Natural killer cell treated with Interleukin-12 subunit alpha and Interleukin-12 subunit beta and Interleukin-15 and Interleukin-18, amount 100 ng/mL, for 72 hours (primary cell): Measurements from ENCODE around the gene SKA3. TPM values are rescaled to one million over a fixed set of nuclear protein-coding genes. Genes with fewer than 3 reads are reported as not detected.
A peak's percentile ranks its signal among the peaks of the same experiment; 100 is the strongest.
"Not testable (repeated sequence)": the region's sequence is repeated elsewhere in the genome, so short reads cannot be mapped to it uniquely, and the experiment has no call there.

Experiments used
- ATAC-seq, 2 donors: fragments of 150-1000 bp; cut with Tn5 transposase in 1 of 2; sonication (Bioruptor Pico), chemical (Tn5 transposase) in 1 of 2; 2 replicates each; pipeline ENCODE4 v1.10.0; 2021
- DNase-seq: peaks from one replicate; pipeline ENCODE4 v3.0.0; 2022; ENCODE audit warnings: low spot score
- H3K27ac Mint-ChIP-seq, 2 donors: 1 replicate in 1 of 2; 2 replicates in 1 of 2; pipeline ENCODE4 v1.8.0; 2022; ENCODE audit warnings: mixed read lengths in 2 of 2, mild to moderate bottlenecking in 1 of 2, moderate library complexity in 1 of 2
- H3K27me3 Mint-ChIP-seq, 2 donors: 1 replicate in 1 of 2; 2 replicates in 1 of 2; pipeline ENCODE4 v1.8.0; 2022; ENCODE audit warnings: mixed read lengths in 2 of 2
- H3K36me3 Mint-ChIP-seq: one replicate; pipeline ENCODE4 v1.8.0; 2022; ENCODE audit warnings: mixed read lengths
- H3K4me1 Mint-ChIP-seq, 2 donors: 1 replicate in 1 of 2; 2 replicates in 1 of 2; pipeline ENCODE4 v1.8.0; 2022; ENCODE audit warnings: low read depth in 2 of 2, mixed read lengths in 2 of 2, mild to moderate bottlenecking in 1 of 2
- H3K4me3 Mint-ChIP-seq: one replicate; pipeline ENCODE4 v1.8.0; 2022; ENCODE audit warnings: mixed read lengths
- H3K9me3 Mint-ChIP-seq: 2 replicates; pipeline ENCODE4 v1.8.0; 2022; ENCODE audit warnings: mixed read lengths
- total RNA-seq, 2 donors: library from RNA; stranded (reverse); gene quantifications; one replicate each; pipeline ENCODE4 v1.2.3, GENCODE V29; 2022

Gene SKA3
- total RNA-seq, 2 donors from 2014 or later, result 18.1 to 31.1 TPM

GRCh38 chr13:21148557-21149258 is 27.6 kb downstream of the SKA3 start:
- Mint-ChIP-seq H3K27ac (no peak overlapping the region), H3K4me3 (no peak overlapping the region), H3K27me3 (no peaks in the 10 kb centered on the region), H3K4me1 (peaks cover 9 to 11% of the 10 kb centered on the region in 2 donors), H3K9me3 (no peaks in the 10 kb centered on the region), H3K36me3 (peaks cover 15% of the 10 kb centered on the region)
- no peak for ATAC-seq
- no peak for DNase-seq

DNA sequence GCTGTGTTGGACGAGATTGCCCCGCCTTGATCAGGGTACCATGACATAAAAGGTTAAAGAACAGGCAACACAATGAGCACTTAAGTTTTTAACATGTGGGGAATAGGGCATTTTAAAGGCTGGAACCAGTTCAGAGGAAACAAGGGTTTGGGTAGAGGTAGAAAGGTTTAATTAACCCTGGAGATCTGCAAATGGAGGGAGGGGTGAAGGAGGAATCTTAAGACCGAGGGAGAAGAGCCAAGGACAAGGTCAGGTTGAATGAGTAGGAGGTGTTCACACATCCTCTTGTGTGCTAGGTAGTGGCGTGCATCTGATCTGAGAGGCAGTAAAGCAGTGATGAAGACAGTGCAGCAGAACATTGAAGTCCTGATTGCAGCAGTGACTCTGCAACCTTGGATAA is 28.5 kb downstream of the SKA3 start:
- Mint-ChIP-seq H3K27ac (peak overlapping the region in 1 of 2 donors; percentile 22), H3K4me3 (no peak overlapping the region), H3K9me3 (no peaks in the 10 kb centered on the region), H3K27me3 (no peaks in the 10 kb centered on the region), H3K4me1 (peaks cover 18 to 20% of the 10 kb centered on the region in 2 donors), H3K36me3 (peaks cover 24% of the 10 kb centered on the region)
- DNase-seq (no peak), ATAC-seq (no peak)

- H3K4me1 Mint-ChIP-seq, result peaks cover 34 to 43% of the 10 kb centered on the region in 2 donors
- ATAC-seq, result no peak
- peak overlapping the region; percentile 59 to 70 for H3K27ac Mint-ChIP-seq
- no peaks in the 10 kb centered on the region for H3K9me3 Mint-ChIP-seq
- H3K36me3 Mint-ChIP-seq, result peaks cover 29% of the 10 kb centered on the region
- DNase-seq, result no peak
- H3K4me3 Mint-ChIP-seq, result peak overlapping the region; percentile 79
- peaks cover 0 to 4% of the 10 kb centered on the region in 2 donors for H3K27me3 Mint-ChIP-seq
Measured at GRCh38 chr13:21142766-21143165, 33.6 kb downstream of the SKA3 start.

GRCh38 chr13:21139374-21139773 is 37.0 kb downstream of the SKA3 start:
- Mint-ChIP-seq H3K27ac (peak overlapping the region; percentile 85 to 91), H3K9me3 (no peaks in the 10 kb centered on the region), H3K4me3 (peak overlapping the region; percentile 93), H3K4me1 (peaks cover 28 to 37% of the 10 kb centered on the region in 2 donors), H3K36me3 (peaks cover 19% of the 10 kb centered on the region), H3K27me3 (peaks cover 0 to 4% of the 10 kb centered on the region in 2 donors)
- ATAC-seq (no peak), DNase-seq (no peak)

- Mint-ChIP-seq H3K27me3 (peaks cover 0 to 4% of the 10 kb centered on the region in 2 donors), H3K9me3 (no peaks in the 10 kb centered on the region), H3K27ac (peak overlapping the region; percentile 33 to 70), H3K4me3 (peak overlapping the region; percentile 48), H3K4me1 (peaks cover 24 to 34% of the 10 kb centered on the region in 2 donors), H3K36me3 (peaks cover 17% of the 10 kb centered on the region)
- ATAC-seq (no peak), DNase-seq (no peak)
Measured at GRCh38 chr13:21138561-21138960, 37.8 kb downstream of the SKA3 start.

DNA sequence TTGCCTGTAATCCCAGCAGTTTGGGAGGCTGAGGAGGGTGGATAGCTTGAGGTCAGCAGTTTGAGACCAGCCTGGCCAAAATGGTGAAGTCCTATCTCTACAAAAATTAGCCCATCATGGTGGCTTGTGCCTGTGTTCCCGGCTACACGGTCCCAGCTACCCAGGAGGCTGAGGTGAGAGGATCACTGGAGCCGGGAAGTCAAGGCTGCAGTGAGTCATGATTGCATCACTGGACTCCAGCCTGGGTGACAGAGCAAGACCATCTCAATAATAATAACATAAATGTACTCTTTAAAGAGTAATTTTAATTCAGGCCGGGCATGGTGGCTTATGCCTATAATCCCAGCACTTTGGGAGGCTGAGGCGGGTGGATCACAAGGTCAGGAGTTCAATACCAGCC is 38.7 kb downstream of the SKA3 start:
- Mint-ChIP-seq H3K36me3 (peaks cover 8% of the 10 kb centered on the region), H3K9me3 (no peaks in the 10 kb centered on the region), H3K27me3 (peaks cover 0 to 4% of the 10 kb centered on the region in 2 donors), H3K4me1 (peaks cover 15 to 25% of the 10 kb centered on the region in 2 donors), H3K27ac (no peak overlapping the region), H3K4me3 (no peak overlapping the region)
- no peak for DNase-seq
- no peak for ATAC-seq

DNA sequence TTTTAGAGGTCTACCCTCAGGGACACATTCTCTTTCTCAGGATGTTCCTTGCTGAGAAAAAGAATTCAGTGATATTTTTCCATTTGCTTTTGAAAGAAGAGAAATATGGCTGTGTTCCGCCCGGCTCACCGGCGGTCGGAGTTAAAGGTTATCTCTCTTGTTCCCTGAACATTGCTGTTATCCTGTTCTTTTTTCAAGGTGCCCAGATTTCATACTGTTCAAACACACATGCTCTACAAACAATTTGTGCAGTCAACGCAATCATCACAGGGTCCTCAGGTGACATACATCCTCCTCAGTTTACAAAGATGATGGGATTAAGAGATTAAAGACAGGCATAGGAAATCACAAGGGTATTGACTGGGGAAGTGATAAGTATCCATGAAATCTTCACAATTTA is 40.5 kb downstream of the SKA3 start:
- H3K36me3 Mint-ChIP-seq, H3K4me3 Mint-ChIP-seq, DNase-seq, ATAC-seq, H3K27ac Mint-ChIP-seq, H3K9me3 Mint-ChIP-seq, H3K27me3 Mint-ChIP-seq: not testable (repeated sequence)
- H3K4me1 Mint-ChIP-seq, result peaks cover 7 to 17% of the 10 kb centered on the region in 2 donors

- no peak for DNase-seq
- H3K4me3 Mint-ChIP-seq, result no peak overlapping the region
Measured at GRCh38 chr13:21134475-21134874, 41.9 kb downstream of the SKA3 start.

DNA sequence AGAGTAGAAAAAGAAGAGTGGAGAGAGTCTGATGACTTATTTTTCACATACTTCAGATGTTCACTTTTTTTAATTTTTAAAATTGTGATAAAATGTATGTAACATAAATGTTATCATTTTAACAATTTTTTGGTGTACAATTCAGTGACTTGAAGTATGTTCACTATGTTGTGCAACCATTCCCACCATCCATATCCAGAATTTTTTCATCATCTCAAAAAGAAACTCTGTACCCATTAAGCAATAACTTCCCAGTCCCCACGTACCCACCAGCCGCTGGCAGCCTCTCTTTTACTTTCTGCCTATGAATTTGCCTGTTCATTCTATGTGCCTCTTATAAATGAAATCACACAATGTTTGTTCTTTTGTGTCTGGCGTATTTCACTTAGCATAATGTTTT is 43.3 kb downstream of the SKA3 start:
- ATAC-seq (no peak), DNase-seq (no peak)
- no peaks in the 10 kb centered on the region for H3K4me1 Mint-ChIP-seq
- peaks cover 3 to 8% of the 10 kb centered on the region in 2 donors for H3K27me3 Mint-ChIP-seq
- H3K9me3 Mint-ChIP-seq, result no peaks in the 10 kb centered on the region
- no peak overlapping the region for H3K27ac Mint-ChIP-seq
- H3K36me3 Mint-ChIP-seq, result peaks cover 5% of the 10 kb centered on the region
- no peak overlapping the region for H3K4me3 Mint-ChIP-seq

More at GRCh38 chr13:21134475-21134874, 41.9 kb downstream of the SKA3 start:
- no peak for ATAC-seq
- Mint-ChIP-seq H3K4me1 (peaks cover 0 to 6% of the 10 kb centered on the region in 2 donors), H3K9me3 (no peaks in the 10 kb centered on the region), H3K36me3 (peaks cover 5% of the 10 kb centered on the region), H3K27me3 (peaks cover 7% of the 10 kb centered on the region in 2 donors), H3K27ac (no peak overlapping the region)

DNA sequence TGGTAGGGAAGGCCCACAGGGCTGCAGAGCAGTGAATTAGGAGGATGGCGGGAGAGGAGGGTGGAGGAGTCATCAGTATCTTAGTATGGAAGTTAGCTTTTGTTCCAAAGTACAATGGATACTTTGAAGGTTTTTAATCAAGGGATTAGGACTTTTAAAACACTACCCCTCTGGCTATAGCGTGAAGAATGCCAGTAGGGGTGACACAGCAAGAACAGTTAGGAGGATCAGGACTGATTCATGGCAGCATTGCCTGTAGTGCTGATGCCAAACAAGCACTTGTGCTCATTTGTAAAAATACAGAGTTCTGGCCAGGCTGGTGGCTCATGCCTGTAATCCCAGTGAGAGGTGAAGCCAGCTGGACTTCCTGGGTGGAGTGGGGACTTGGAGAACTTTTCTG is 46.2 kb downstream of the SKA3 start:
- H3K36me3 Mint-ChIP-seq, result peaks cover 5% of the 10 kb centered on the region
- H3K27ac Mint-ChIP-seq, result no peak overlapping the region
- H3K9me3 Mint-ChIP-seq, result no peaks in the 10 kb centered on the region
- DNase-seq (no peak), ATAC-seq (no peak)
- peaks cover 3 to 8% of the 10 kb centered on the region in 2 donors for H3K27me3 Mint-ChIP-seq
- no peak overlapping the region for H3K4me3 Mint-ChIP-seq
- no peaks in the 10 kb centered on the region for H3K4me1 Mint-ChIP-seq

DNA sequence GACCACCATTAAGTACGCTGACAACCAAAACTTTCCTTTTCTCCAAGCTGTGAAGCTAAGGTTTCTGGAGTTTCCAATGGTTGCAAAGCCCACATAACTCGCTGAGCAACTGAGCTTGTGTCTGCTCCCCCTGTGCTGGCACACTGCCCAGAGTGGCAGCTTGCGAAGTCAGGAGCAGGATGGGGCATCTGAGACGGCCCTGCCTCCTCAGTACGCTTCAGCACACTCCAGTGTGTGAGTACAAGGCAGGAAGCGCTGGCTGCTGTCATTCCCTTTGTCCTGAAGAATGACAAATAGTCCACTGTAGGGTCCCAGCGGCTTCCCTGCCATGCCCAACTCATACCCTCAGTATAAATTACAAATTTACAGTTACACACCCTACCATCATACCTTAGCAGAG is 51.5 kb downstream of the SKA3 start:
- Mint-ChIP-seq H3K4me1 (no peaks in the 10 kb centered on the region), H3K27me3 (peaks cover 3 to 4% of the 10 kb centered on the region in 2 donors), H3K4me3 (no peak overlapping the region), H3K9me3 (no peaks in the 10 kb centered on the region), H3K27ac (no peak overlapping the region), H3K36me3 (peaks cover 4% of the 10 kb centered on the region)
- DNase-seq, result no peak
- no peak for ATAC-seq

DNA sequence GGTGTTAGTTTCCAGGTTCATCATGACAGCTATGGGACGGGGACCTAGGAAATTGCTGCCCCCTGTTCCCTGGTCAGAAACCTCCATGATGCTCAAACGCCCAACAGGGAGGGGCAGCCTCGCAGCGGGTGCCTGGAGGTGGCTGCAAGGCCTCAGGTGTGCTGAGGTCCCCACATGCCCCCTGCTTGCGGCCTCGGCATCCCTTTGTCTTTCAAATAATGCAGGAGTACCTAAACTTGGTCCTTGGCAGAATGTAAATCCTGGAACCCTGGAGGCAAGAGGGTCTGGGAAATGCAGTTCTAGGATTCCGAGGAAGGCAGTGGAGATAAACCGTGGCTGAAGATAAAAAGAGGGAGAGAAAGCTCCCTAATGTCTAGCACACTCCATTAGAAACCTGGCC is 52.4 kb downstream of the SKA3 start:
- Mint-ChIP-seq H3K27me3 (no peaks in the 10 kb centered on the region), H3K4me3 (no peak overlapping the region), H3K36me3 (no peaks in the 10 kb centered on the region), H3K27ac (no peak overlapping the region), H3K4me1 (no peaks in the 10 kb centered on the region), H3K9me3 (no peaks in the 10 kb centered on the region)
- no peak for ATAC-seq
- DNase-seq, result no peak

DNA sequence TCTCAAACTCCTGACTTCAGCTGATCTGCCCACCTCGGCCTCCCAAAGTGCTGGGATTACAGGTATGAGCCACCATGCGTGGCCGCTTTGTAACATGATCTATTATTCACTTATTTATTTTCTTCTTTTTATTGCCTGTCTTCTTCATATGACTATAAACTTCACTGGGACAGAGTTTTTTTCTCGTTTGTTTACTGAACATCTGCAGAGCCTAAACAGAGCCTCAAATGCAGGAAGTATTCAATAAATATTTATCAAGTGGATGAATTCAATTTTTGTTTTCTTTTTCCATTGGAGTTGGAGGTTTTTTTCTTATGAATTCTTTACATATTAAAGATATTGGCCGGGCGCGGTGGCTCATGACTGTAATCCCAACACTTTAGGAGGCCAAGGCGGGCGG is 54.7 kb downstream of the SKA3 start:
- no peak overlapping the region for H3K27ac Mint-ChIP-seq
- ATAC-seq (no peak), DNase-seq (no peak)
- no peaks in the 10 kb centered on the region for H3K27me3 Mint-ChIP-seq
- no peaks in the 10 kb centered on the region for H3K9me3 Mint-ChIP-seq
- H3K4me1 Mint-ChIP-seq, result no peaks in the 10 kb centered on the region
- H3K4me3 Mint-ChIP-seq, result no peak overlapping the region
- no peaks in the 10 kb centered on the region for H3K36me3 Mint-ChIP-seq

GRCh38 chr13:21120191-21120590 is 56.2 kb downstream of the SKA3 start:
- no peaks in the 10 kb centered on the region for H3K9me3 Mint-ChIP-seq
- ATAC-seq, result no peak
- H3K27ac Mint-ChIP-seq, result no peak overlapping the region
- no peak for DNase-seq
- no peaks in the 10 kb centered on the region for H3K36me3 Mint-ChIP-seq
- H3K27me3 Mint-ChIP-seq, result no peaks in the 10 kb centered on the region
- no peak overlapping the region for H3K4me3 Mint-ChIP-seq
- no peaks in the 10 kb centered on the region for H3K4me1 Mint-ChIP-seq

DNA sequence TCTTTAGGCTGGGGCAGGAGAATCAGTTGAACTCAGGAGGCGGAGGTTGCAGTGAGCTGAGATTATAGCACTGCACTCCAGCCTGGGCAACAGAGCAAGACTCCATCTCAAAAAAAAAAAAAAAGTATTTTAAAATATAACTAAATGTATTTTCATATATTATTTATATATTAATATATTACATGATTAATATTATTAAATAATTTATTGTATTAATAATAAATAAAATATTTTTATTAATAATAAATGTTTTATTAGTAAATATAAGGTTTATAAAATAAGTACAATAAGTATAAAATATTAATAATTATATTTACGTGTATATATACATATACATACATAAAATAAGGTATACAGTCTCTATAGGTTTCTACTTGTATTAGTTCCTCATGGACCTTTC is 56.8 kb downstream of the SKA3 start:
- no peak overlapping the region for H3K4me3 Mint-ChIP-seq
- DNase-seq, result no peak
- no peaks in the 10 kb centered on the region for H3K9me3 Mint-ChIP-seq
- H3K36me3 Mint-ChIP-seq, result no peaks in the 10 kb centered on the region
- no peak overlapping the region for H3K27ac Mint-ChIP-seq
- H3K27me3 Mint-ChIP-seq, result no peaks in the 10 kb centered on the region
- ATAC-seq, result no peak
- no peaks in the 10 kb centered on the region for H3K4me1 Mint-ChIP-seq
